ENCODE measurements around the gene DNAJA1.

DNA sequence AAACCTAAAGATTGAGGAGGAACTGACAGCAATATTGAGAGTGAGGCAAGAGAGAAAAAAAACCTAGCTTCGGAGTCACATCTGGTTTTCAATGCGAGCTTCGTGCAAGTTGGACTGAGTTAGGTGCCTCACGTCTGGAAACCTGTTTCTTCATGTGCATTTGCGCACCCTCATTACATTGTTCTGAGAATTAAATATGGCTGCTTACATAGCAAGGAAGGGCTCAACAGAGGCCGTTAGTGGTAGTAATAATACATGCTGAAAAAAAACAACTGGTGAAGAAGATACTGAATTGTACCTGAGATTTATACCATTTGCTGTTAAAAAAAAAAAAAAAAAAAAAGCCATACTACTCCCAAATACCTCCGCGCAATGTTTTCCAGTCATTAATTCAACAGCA is 18.6 kb downstream of the DNAJA1 start:
- TF ChIP-seq EZH2 (IDR thresholded peaks at IDR 0.05) (no peak), SIN3A (IDR thresholded peaks at IDR 0.05; ENCODE audit: low read depth) (no peak), POLR2A (IDR thresholded peaks at IDR 0.05; ENCODE audit: borderline replicate concordance, extremely low read depth, insufficient read depth, insufficient read length) (no peak), REST (IDR thresholded peaks at IDR 0.05; ENCODE audit: low read depth) (no peak), RAD21 (IDR thresholded peaks at IDR 0.05; ENCODE audit: low read depth) (no peak), CEBPB (IDR thresholded peaks at IDR 0.05; ENCODE audit: low read depth) (no peak)
- TF ChIP-seq, protein P1, sequence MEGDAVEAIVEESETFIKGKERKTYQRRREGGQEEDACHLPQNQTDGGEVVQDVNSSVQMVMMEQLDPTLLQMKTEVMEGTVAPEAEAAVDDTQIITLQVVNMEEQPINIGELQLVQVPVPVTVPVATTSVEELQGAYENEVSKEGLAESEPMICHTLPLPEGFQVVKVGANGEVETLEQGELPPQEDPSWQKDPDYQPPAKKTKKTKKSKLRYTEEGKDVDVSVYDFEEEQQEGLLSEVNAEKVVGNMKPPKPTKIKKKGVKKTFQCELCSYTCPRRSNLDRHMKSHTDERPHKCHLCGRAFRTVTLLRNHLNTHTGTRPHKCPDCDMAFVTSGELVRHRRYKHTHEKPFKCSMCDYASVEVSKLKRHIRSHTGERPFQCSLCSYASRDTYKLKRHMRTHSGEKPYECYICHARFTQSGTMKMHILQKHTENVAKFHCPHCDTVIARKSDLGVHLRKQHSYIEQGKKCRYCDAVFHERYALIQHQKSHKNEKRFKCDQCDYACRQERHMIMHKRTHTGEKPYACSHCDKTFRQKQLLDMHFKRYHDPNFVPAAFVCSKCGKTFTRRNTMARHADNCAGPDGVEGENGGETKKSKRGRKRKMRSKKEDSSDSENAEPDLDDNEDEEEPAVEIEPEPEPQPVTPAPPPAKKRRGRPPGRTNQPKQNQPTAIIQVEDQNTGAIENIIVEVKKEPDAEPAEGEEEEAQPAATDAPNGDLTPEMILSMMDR (IDR thresholded peaks at IDR 0.05 in 2 of 3, conservative IDR thresholded peaks at IDR 0.05 in 1 of 3; ENCODE audit: borderline replicate concordance in 1 of 3, insufficient read depth in 1 of 3, low read depth in 2 of 3, low read length in 2 of 3): no peak
